Measurements from ENCODE around the gene UACA.

- TF ChIP-seq CTCF (IDR thresholded peaks at IDR 0.05 in 4 of 5, conservative IDR thresholded peaks at IDR 0.05 in 1 of 5) (no peak), POLR2A (IDR thresholded peaks at IDR 0.05) (no peak)
Measured at GRCh38 chr15:70792171-70792573, 28.8 kb upstream of the UACA start.
